Measurements from ENCODE around the gene KNDC1. TPM values are rescaled to one million over a fixed set of nuclear protein-coding genes. Genes with fewer than 3 reads are reported as not detected.

KNDC1 gene
- polyA plus RNA-seq, 3 donors: 0.13 to 0.34 (median 0.28) TPM

- WGBS, 3 donors: 90 to 93% (median 91%) methylated on average over 20 of the region's 20 CpGs
- H3K27ac ChIP-seq (ENCODE audit: low read depth, low read length): no peak overlapping the region
Measured at GRCh38 chr10:133270204-133270603, 110.2 kb downstream of the KNDC1 start.

- 91 to 94% (median 94%) methylated on average over 18 to 19 of the region's 19 CpGs for WGBS, 3 donors
- H3K27ac ChIP-seq (ENCODE audit: low read depth, low read length): no peak overlapping the region
Measured at GRCh38 chr10:133270773-133271297, 110.8 kb downstream of the KNDC1 start.

- 85 to 88% (median 87%) methylated on average over 35 of the region's 35 CpGs for WGBS, 3 donors
- H3K27ac ChIP-seq (ENCODE audit: low read depth, low read length): no peak overlapping the region
Measured at GRCh38 chr10:133271521-133272300, 111.7 kb downstream of the KNDC1 start.

- WGBS, 3 donors: 83 to 93% (median 88%) methylated on average over 27 to 29 of the region's 29 CpGs
- no peak overlapping the region for H3K27ac ChIP-seq (ENCODE audit: low read depth, low read length)
Measured at GRCh38 chr10:133272301-133272963, 112.4 kb downstream of the KNDC1 start.

- WGBS, 3 donors: 91 to 94% (median 93%) methylated on average over 18 to 25 of the region's 25 CpGs
Measured at GRCh38 chr10:133272964-133273420, 113.0 kb downstream of the KNDC1 start.

GRCh38 chr10:133273534-133274143, 113.6 kb downstream of the KNDC1 start:
- 83 to 94% (median 88%) methylated on average over 15 to 28 of the region's 28 CpGs for WGBS, 3 donors
- H3K27ac ChIP-seq (ENCODE audit: low read depth, low read length): no peak overlapping the region

More at GRCh38 chr10:133272964-133273420, 113.0 kb downstream of the KNDC1 start:
- H3K27ac ChIP-seq (ENCODE audit: low read depth, low read length): no peak overlapping the region

GRCh38 chr10:133274751-133275683, 115.0 kb downstream of the KNDC1 start:
- H3K27ac ChIP-seq (ENCODE audit: low read depth, low read length): no peak overlapping the region
- WGBS, 3 donors: 19 to 56% (median 30%) methylated on average over 22 to 26 of the region's 26 CpGs

GRCh38 chr10:133275684-133276092, 115.7 kb downstream of the KNDC1 start:
- no peak overlapping the region for H3K27ac ChIP-seq (ENCODE audit: low read depth, low read length)
- 7 to 48% (median 17%) methylated on average over 11 to 12 of the region's 12 CpGs for WGBS, 3 donors

Other genes starting within 250 kb of the KNDC1 start
- under 1 TPM in 2 of 3 donors, not detected in 1; 0.13 to 0.38 TPM for gene CFAP46, start 217.6 kb upstream of the KNDC1 start, polyA plus RNA-seq
- under 1 TPM in 2 of 3 donors, not detected in 1; 0.07 to 0.17 TPM for gene ADGRA1, start 72.3 kb upstream of the KNDC1 start, polyA plus RNA-seq
- gene UTF1, start 70.0 kb downstream of the KNDC1 start, polyA plus RNA-seq: not detected
- under 1 TPM; 0.28 to 0.80 (median 0.56) TPM for gene VENTX, start 77.6 kb downstream of the KNDC1 start, polyA plus RNA-seq
- gene ADAM8, start 116.6 kb downstream of the KNDC1 start, polyA plus RNA-seq: 10 to 100 TPM in 1 of 3 donors, 1 to 10 TPM in 2; 2.3 to 14.1 (median 3.8) TPM
- 10 to 100 TPM; 21.0 to 35.0 (median 26.8) TPM for gene TUBGCP2, start 148.7 kb downstream of the KNDC1 start, polyA plus RNA-seq
- 10 to 100 TPM; 19.8 to 43.9 (median 29.7) TPM for gene ZNF511, start 148.7 kb downstream of the KNDC1 start, polyA plus RNA-seq
- gene CALY, start 176.7 kb downstream of the KNDC1 start, polyA plus RNA-seq: under 1 TPM in 1 of 3 donors, not detected in 2; 0.95 TPM
- under 1 TPM in 2 of 3 donors, not detected in 1; 0.09 to 0.16 TPM for gene PRAP1, start 187.2 kb downstream of the KNDC1 start, polyA plus RNA-seq
- 10 to 100 TPM; 22.1 to 45.1 (median 23.3) TPM for gene FUOM, start 197.8 kb downstream of the KNDC1 start, polyA plus RNA-seq
- 100 to 1,000 TPM in 2 of 3 donors, 10 to 100 TPM in 1; 82.3 to 405 (median 199) TPM for gene ECHS1, start 213.1 kb downstream of the KNDC1 start, polyA plus RNA-seq
- 1 to 10 TPM; 4.5 to 5.7 (median 5.4) TPM for gene PAOX, start 219.0 kb downstream of the KNDC1 start, polyA plus RNA-seq
- 10 to 100 TPM; 33.9 to 40.2 (median 35.9) TPM for gene MTG1, start 233.9 kb downstream of the KNDC1 start, polyA plus RNA-seq

All from adipose tissue (tissue), 3 donors.